B cell (primary cell): Measurements from ENCODE around the gene WNT9B. TPM values are rescaled to one million over a fixed set of nuclear protein-coding genes. Genes with fewer than 3 reads are reported as not detected.

Experiments
- ATAC-seq: fragments of 200-7000 bp; cut with Tn5 transposase; one replicate; pipeline ENCODE4 v1.10.0; 2021; ENCODE audit warnings: low read depth, mild to moderate bottlenecking, moderate number of reproducible peaks, moderate library complexity
- CTCF ChIA-PET: fragments of 350-600 bp; sonication (Branson Sonifier 250); formaldehyde crosslinking; loops from one replicate; lab custom pipeline; 2021; ENCODE audit warnings: antibody characterized with exemption, inconsistent platforms; lab: Charles Lee
- POLR2A ChIA-PET: fragments of 350-600 bp; sonication (Branson Sonifier 250); formaldehyde crosslinking; loops from one replicate; lab custom pipeline; 2021; ENCODE audit warnings: antibody characterized with exemption; lab: Charles Lee
- DNase-seq: peaks from one replicate; pipeline ENCODE4 v3.0.0; 2013
- H2AFZ ChIP-seq: 2 replicates; pipeline ENCODE4 v1.6.1; 2012; ENCODE audit warnings: mild to moderate bottlenecking, low read depth, low read length; ENCODE audit not compliant: insufficient read depth, poor library complexity, severe bottlenecking
- H3K27ac ChIP-seq, 2 donors: 1 replicate in 1 of 2; 2 replicates in 1 of 2; pipeline ENCODE4 v1.5.1; 2012 to 2013; ENCODE audit warnings: low read length in 2 of 2, mild to moderate bottlenecking in 2 of 2, moderate library complexity in 1 of 2
- H3K27me3 ChIP-seq, 4 experiments: fragments of 200-600 bp in 1 of 4; sonication (generic) in 1 of 4; replicated peaks in 1 of 4; 1 replicate in 2 of 4; 2 replicates in 2 of 4; pipeline versions ENCODE4 v1.6.1 to v1.7.0; 2013 to 2016; ENCODE audit warnings: low read length in 3 of 4, mild to moderate bottlenecking in 2 of 4, mixed read lengths in 1 of 4, moderate library complexity in 1 of 4; ENCODE audit not compliant: insufficient read depth in 4 of 4, control insufficient read depth in 3 of 4; ENCODE audit errors: control extremely low read depth in 1 of 4
- H3K36me3 ChIP-seq, 2 experiments: replicated peaks in 1 of 2; 1 replicate in 1 of 2; 2 replicates in 1 of 2; pipeline versions ENCODE4 v1.6.1 to v1.7.1; 2013; ENCODE audit warnings: low read length in 1 of 2; ENCODE audit not compliant: insufficient read depth in 2 of 2, control insufficient read depth in 1 of 2; ENCODE audit errors: control extremely low read depth in 1 of 2, extremely low read depth in 1 of 2
- H3K4me1 ChIP-seq, 2 donors: fragments of 200-600 bp in 1 of 2; sonication (generic) in 1 of 2; 1 replicate in 1 of 2; 2 replicates in 1 of 2; pipeline versions ENCODE4 v1.5.1 to v1.6.1; 2013 to 2017; ENCODE audit warnings: low read length in 2 of 2; ENCODE audit not compliant: control insufficient read depth in 2 of 2, insufficient read depth in 2 of 2
- H3K4me2 ChIP-seq: replicated peaks from 2 replicates; pipeline ENCODE3; 2012; ENCODE audit warnings: mild to moderate bottlenecking, low read depth, low read length; ENCODE audit not compliant: poor library complexity, severe bottlenecking
- H3K4me3 ChIP-seq, 5 experiments: fragments of 200-600 bp in 1 of 5; sonication (generic) in 1 of 5; 1 replicate in 3 of 5; 2 replicates in 2 of 5; pipeline versions ENCODE4 v1.5.1 to v1.7.0; 2011 to 2016; ENCODE audit warnings: low read length in 4 of 5, mild to moderate bottlenecking in 4 of 5, low read depth in 2 of 5, control low read depth in 1 of 5, moderate library complexity in 1 of 5; ENCODE audit not compliant: insufficient read depth in 1 of 5; ENCODE audit errors: control extremely low read depth in 1 of 5, extremely low read depth in 1 of 5
- H3K79me2 ChIP-seq: fragments of 200-600 bp; sonication (generic); one replicate; pipeline ENCODE4 v1.6.0; 2016; ENCODE audit warnings: low read length; ENCODE audit not compliant: control insufficient read depth, insufficient read depth
- H3K9ac ChIP-seq: fragments of 200-600 bp; sonication (generic); 2 replicates; pipeline ENCODE4 v1.6.1; 2017; ENCODE audit warnings: mild to moderate bottlenecking, low read length, moderate library complexity
- H3K9me3 ChIP-seq, 3 donors: one replicate each; pipeline versions ENCODE4 v1.6.1 to v1.7.1; 2013; ENCODE audit warnings: low read length in 2 of 3; ENCODE audit not compliant: control insufficient read depth in 2 of 3, insufficient read depth in 1 of 3; ENCODE audit errors: control extremely low read depth in 1 of 3
- H4K20me1 ChIP-seq: 2 replicates; pipeline ENCODE4 v1.6.0; 2012; ENCODE audit warnings: mild to moderate bottlenecking, low read length; ENCODE audit not compliant: insufficient read depth, control insufficient read depth, poor library complexity, severe bottlenecking
- H3K27ac Mint-ChIP-seq: one replicate; pipeline ENCODE4 v1.8.0; 2021; ENCODE audit warnings: mixed read lengths
- H3K27me3 Mint-ChIP-seq: one replicate; pipeline ENCODE4 v1.8.0; 2021; ENCODE audit warnings: mixed read lengths
- H3K4me1 Mint-ChIP-seq: one replicate; pipeline ENCODE4 v1.8.0; 2021; ENCODE audit warnings: mixed read lengths
- H3K4me3 Mint-ChIP-seq: one replicate; pipeline ENCODE4 v1.8.0; 2021; ENCODE audit warnings: mixed read lengths
- H3K9me3 Mint-ChIP-seq: one replicate; pipeline ENCODE4 v1.8.0; 2022; ENCODE audit warnings: mixed read lengths; ENCODE audit not compliant: insufficient read depth
- CTCF ChIP-seq: fragments of 200-600 bp; IDR thresholded peaks from one replicate; pipeline ENCODE4 v1.8.0; 2022; ENCODE audit warnings: antibody characterized with exemption, mild to moderate bottlenecking
- EZH2 ChIP-seq: IDR thresholded peaks from 2 replicates; pipeline ENCODE4 v1.6.1; 2012; ENCODE audit warnings: borderline replicate concordance, low read depth, mild to moderate bottlenecking, moderate library complexity, low read length; ENCODE audit not compliant: insufficient read depth, poor library complexity, severe bottlenecking
- WGBS: methylation state at CpG from one replicate; pipeline ENCODE4 v1.1.5; 2013; ENCODE audit warnings: missing lambda C conversion rate; ENCODE audit not compliant: insufficient coverage; 5-methylcytosine and 5-hydroxymethylcytosine counted together
- intact Hi-C: fragments of 100-400 bp; cut with micrococcal nuclease; formaldehyde crosslinking; loops from one replicate; pipeline ENCODE4 v1.10.0; 2022
- polyA plus RNA-seq: library from polyadenylated mRNA; depleted of rRNA; stranded (reverse); fragments of >200 nt; gene quantifications from 2 replicates; pipeline ENCODE4 v1.2.3, GENCODE V29; 2012
- total RNA-seq, 2 donors: library from RNA; stranded (reverse); fragments of 120-200 nt in 1 of 2; gene quantifications; 1 replicate in 1 of 2; 2 replicates in 1 of 2; pipeline versions ENCODE4 v1.2.3 to v1.2.4, GENCODE V29; 2013 to 2022

The WNT9B gene
- total and polyA plus RNA-seq, 2 donors (not counting 1 experiment from before 2014, with no cell fraction given): not detected

- POLR2A ChIA-PET: no interaction called here
- CTCF ChIA-PET: no interaction called here
- WGBS: 95% methylated on average over 15 of the region's 16 CpGs
Observed at GRCh38 chr17:46872421-46872820, 21.0 kb downstream of the WNT9B start.

More at GRCh38 chr17:46872421-46872820, 21.0 kb downstream of the WNT9B start:
- Mint-ChIP-seq H3K27me3 (peaks cover 7% of the 10 kb centered on the region), H3K9me3 (no peaks in the 10 kb centered on the region), H3K27ac (no peak overlapping the region), H3K4me3 (no peak overlapping the region), H3K4me1 (no peaks in the 10 kb centered on the region)
- Histone ChIP-seq H3K79me2 (no peaks in the 10 kb centered on the region), H4K20me1 (no peaks in the 10 kb centered on the region), H3K27ac (no peak overlapping the region), H3K4me1 (no peaks in the 10 kb centered on the region), H3K9me3 (no peaks in the 10 kb centered on the region), H3K4me3 (no peak overlapping the region), H3K9ac (no peak overlapping the region), H3K4me2 (no peak overlapping the region), H3K27me3 (no peaks in the 10 kb centered on the region), H3K36me3 (no peaks in the 10 kb centered on the region), H2AFZ (no peak overlapping the region)
- no peak for TF ChIP-seq EZH2
- no peak for TF ChIP-seq CTCF
- intact Hi-C loops: no loop called here
- no peak for ATAC-seq
- DNase-seq: no peak
